ENCODE results near the gene MYRF. TPM values are rescaled to one million over a fixed set of nuclear protein-coding genes. Genes with fewer than 3 reads are reported as not detected.

The MYRF gene
- total and polyA plus RNA-seq, 2 donors from 2014 or later = 6.0 to 36.3 TPM

GRCh38 chr11:61768376-61769076 lies 16.1 kb downstream of the MYRF start:
- TF ChIP-seq CTCF (IDR thresholded peaks at IDR 0.05; ENCODE audit: borderline replicate concordance, extremely low read depth, insufficient read depth) = no peak
- FAIRE-seq (no peak), DNase-seq (no peak)

GRCh38 chr11:61769169-61769920 lies 16.9 kb downstream of the MYRF start:
- H3K4me3 ChIP-seq (ENCODE audit: low read length in 3 of 3) = no peak overlapping the region
- H3K9ac ChIP-seq (ENCODE audit: low read length in 3 of 3) = no peak overlapping the region
- peaks cover 0 to 7% (median 0%) of the 10 kb centered on the region in 3 donors for H3K4me1 ChIP-seq (ENCODE audit: control insufficient read depth in 2 of 3, insufficient read depth in 2 of 3, low read depth in 1 of 3, low read length in 3 of 3)
- H3K27me3 ChIP-seq (ENCODE audit: control insufficient read depth, insufficient read depth, low read length) = no peaks in the 10 kb centered on the region
- no peak for TF ChIP-seq CTCF (IDR thresholded peaks at IDR 0.05; ENCODE audit: borderline replicate concordance, extremely low read depth, insufficient read depth)
- FAIRE-seq = no peak
- no peaks in the 10 kb centered on the region for H3K36me3 ChIP-seq (ENCODE audit: control insufficient read depth in 2 of 3, insufficient read depth in 3 of 3, low read length in 3 of 3)
- no peaks in the 10 kb centered on the region for H3K9me3 ChIP-seq (ENCODE audit: control insufficient read depth in 2 of 3, insufficient read depth in 1 of 3, low read length in 3 of 3)
- intact Hi-C loops (cut with DNase I) = no loop called here
- no peak overlapping the region for H3K27ac ChIP-seq (ENCODE audit: low read depth in 2 of 2, low read length in 2 of 2)
- DNase-seq = peak in 1 of 5 donors; percentile 74

More at GRCh38 chr11:61768376-61769076, 16.1 kb downstream of the MYRF start:
- Histone ChIP-seq H3K4me3 (ENCODE audit: low read length in 3 of 3) (no peak overlapping the region), H3K36me3 (ENCODE audit: control insufficient read depth in 2 of 3, insufficient read depth in 3 of 3, low read length in 3 of 3) (no peaks in the 10 kb centered on the region), H3K4me1 (ENCODE audit: control insufficient read depth in 2 of 3, insufficient read depth in 2 of 3, low read depth in 1 of 3, low read length in 3 of 3) (peaks cover 0 to 7% (median 0%) of the 10 kb centered on the region in 3 donors), H3K27me3 (ENCODE audit: control insufficient read depth, insufficient read depth, low read length) (no peaks in the 10 kb centered on the region), H3K9me3 (ENCODE audit: control insufficient read depth in 2 of 3, insufficient read depth in 1 of 3, low read length in 3 of 3) (no peaks in the 10 kb centered on the region), H3K9ac (ENCODE audit: low read length in 3 of 3) (no peak overlapping the region), H3K27ac (ENCODE audit: low read depth in 2 of 2, low read length in 2 of 2) (no peak overlapping the region)
- intact Hi-C loops (cut with DNase I) = no loop called here

DNA sequence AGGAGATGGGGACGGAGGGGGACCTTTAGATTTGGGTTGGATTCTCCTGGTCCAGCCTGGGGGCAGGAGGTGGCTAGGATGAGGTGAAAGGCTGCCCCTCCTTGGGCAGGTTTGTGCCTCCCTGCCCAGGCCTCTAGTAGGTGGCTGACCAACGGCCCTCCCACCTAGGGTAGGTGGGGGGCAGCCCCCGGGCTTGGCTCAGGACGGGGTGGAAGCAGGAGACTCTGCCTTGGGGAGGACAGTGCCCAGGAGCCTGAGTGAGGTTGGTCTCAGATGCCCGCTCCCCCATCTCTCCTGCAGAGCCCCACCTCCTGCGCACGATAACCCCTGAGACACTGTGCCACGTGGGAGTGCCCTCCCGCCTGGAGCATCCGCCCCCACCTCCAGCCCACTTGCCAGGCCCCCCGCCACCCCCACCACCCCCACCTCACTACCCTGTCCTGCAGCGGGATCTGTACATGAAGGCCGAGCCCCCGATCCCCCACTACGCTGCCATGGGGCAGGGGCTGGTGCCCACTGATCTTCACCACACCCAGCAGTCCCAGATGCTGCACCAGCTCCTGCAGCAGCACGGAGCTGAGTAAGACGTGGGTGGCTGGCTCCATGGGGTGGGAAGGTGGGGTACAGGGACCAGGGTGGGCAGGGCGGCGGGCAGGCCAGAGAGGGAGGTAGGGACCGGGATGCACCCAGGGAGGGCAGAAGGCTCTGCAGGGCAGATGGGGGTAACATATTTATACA lies 17.7 kb downstream of the MYRF start:
- DNase-seq (no peak), FAIRE-seq (no peak)
- H3K27me3 ChIP-seq (ENCODE audit: control insufficient read depth, insufficient read depth, low read length) = no peaks in the 10 kb centered on the region
- no peaks in the 10 kb centered on the region for H3K36me3 ChIP-seq (ENCODE audit: control insufficient read depth in 2 of 3, insufficient read depth in 3 of 3, low read length in 3 of 3)
- no peaks in the 10 kb centered on the region for H3K9me3 ChIP-seq (ENCODE audit: control insufficient read depth in 2 of 3, insufficient read depth in 1 of 3, low read length in 3 of 3)
- no peak for TF ChIP-seq CTCF (IDR thresholded peaks at IDR 0.05; ENCODE audit: borderline replicate concordance, extremely low read depth, insufficient read depth)
- H3K4me3 ChIP-seq (ENCODE audit: low read length in 3 of 3) = no peak overlapping the region
- H3K9ac ChIP-seq (ENCODE audit: low read length in 3 of 3) = no peak overlapping the region
- peaks cover 0 to 7% (median 0%) of the 10 kb centered on the region in 3 donors for H3K4me1 ChIP-seq (ENCODE audit: control insufficient read depth in 2 of 3, insufficient read depth in 2 of 3, low read depth in 1 of 3, low read length in 3 of 3)
- intact Hi-C loops (cut with DNase I) = no loop called here
- H3K27ac ChIP-seq (ENCODE audit: low read depth in 2 of 2, low read length in 2 of 2) = no peak overlapping the region
